Right lobe of liver (tissue), 6 donors: Measurements from ENCODE around the gene SPINK1. TPM values are rescaled to one million over a fixed set of nuclear protein-coding genes. Genes with fewer than 3 reads are reported as not detected.

Experiments used
- ATAC-seq, 4 donors: fragments of 200-7000 bp; cut with Tn5 transposase; one replicate each; pipeline ENCODE4 v1.9.1; 2020; ENCODE audit warnings: mild to moderate bottlenecking in 4 of 4, moderate library complexity in 4 of 4
- DNase-seq, 3 donors: peaks; one replicate each; pipeline ENCODE4 v3.0.0-alpha.2; 2020
- H3K27ac ChIP-seq, 3 donors: fragments of 200-600 bp; one replicate each; pipeline ENCODE4 v1.8.0; 2022
- H3K27me3 ChIP-seq, 2 donors: fragments of 200-600 bp; one replicate each; pipeline ENCODE4 v1.8.0; 2022
- H3K36me3 ChIP-seq, 4 donors: fragments of 200-600 bp; sonication (generic) in 1 of 4; one replicate each; pipeline versions ENCODE4 v1.5.1 to v1.8.0; 2017 to 2022; ENCODE audit warnings: control low read depth in 1 of 4
- H3K4me1 ChIP-seq, 4 donors: fragments of 200-600 bp; sonication (generic) in 1 of 4; one replicate each; pipeline versions ENCODE4 v1.5.1 to v1.8.0; 2017 to 2022; ENCODE audit warnings: control low read depth in 1 of 4
- H3K4me3 ChIP-seq, 3 donors: fragments of 200-600 bp; one replicate each; pipeline ENCODE4 v1.8.0; 2022
- H3K9me3 ChIP-seq, 4 donors: fragments of 200-600 bp; sonication (generic) in 1 of 4; one replicate each; pipeline versions ENCODE4 v1.5.1 to v1.8.0; 2017 to 2022; ENCODE audit warnings: control low read depth in 1 of 4
- CTCF ChIP-seq, 4 donors: fragments of 200-600 bp in 3 of 4; fragments of 450-650 bp in 1 of 4; IDR thresholded peaks; one replicate each; pipeline versions ENCODE4 v1.5.1 to v1.8.0; 2016 to 2022; ENCODE audit warnings: antibody characterized with exemption in 4 of 4, mild to moderate bottlenecking in 2 of 4
- POLR2A ChIP-seq: fragments of 450-650 bp; IDR thresholded peaks from one replicate; pipeline ENCODE4 v1.6.1; 2017; ENCODE audit warnings: antibody characterized with exemption, mild to moderate bottlenecking
- WGBS: methylation state at CpG from one replicate; pipeline ENCODE4 v1.1.6; 2018; ENCODE audit warnings: low coverage, low lambda C conversion rate; ENCODE audit not compliant: insufficient coverage; ENCODE audit errors: missing lambda C conversion rate; 5-methylcytosine and 5-hydroxymethylcytosine counted together
- intact Hi-C, 2 donors: fragments of 100-400 bp; cut with DNase I; formaldehyde crosslinking; loops; one replicate each; pipeline versions ENCODE4 v1.11.2 to v1.14.1; 2022
- total RNA-seq, 6 experiments: library from RNA; depleted of rRNA in 2 of 6; stranded (reverse); fragments of >200 nt in 2 of 6; fragmentation: NEBNext Ultra II Directional in 3 of 6; extraction: Animal tissue kit (Norgen Biotek cat#: 25700) in 3 of 6; gene quantifications; one replicate each; pipeline versions ENCODE4 v1.1.0 to v1.2.4, GENCODE V29; 2016 to 2023
- donor health status: DM: no; HTN: yes; CAD: no.
- donor health status: DM: no; HTN: no; CAD: no.
- donor health status: DM: no; HTN: no; CAD: no.
- donor health status: DM: no; HTN: yes; CAD: no.
- donor health status: DM: no; HTN: yes; CAD: no.

SPINK1 gene
- total RNA-seq, 6 experiments from 2014 or later = 11.9 to 823 (median 161) TPM

- H3K4me3 ChIP-seq = no peak overlapping the region
- H3K4me1 ChIP-seq = no peaks in the 10 kb centered on the region
- no peaks in the 10 kb centered on the region for H3K27me3 ChIP-seq
- H3K27ac ChIP-seq = no peak overlapping the region
- intact Hi-C loops = no loop called here
- H3K36me3 ChIP-seq = no peaks in the 10 kb centered on the region
- no peak for DNase-seq
- TF ChIP-seq POLR2A = no peak
- TF ChIP-seq CTCF (IDR thresholded peaks at IDR 0.05) = no peak
- ATAC-seq = no peak
- H3K9me3 ChIP-seq = no peaks in the 10 kb centered on the region
- 79% methylated on average over 2 of the region's 3 CpGs for WGBS
Measured at GRCh38 chr5:147851578-147851977, 20.1 kb upstream of the SPINK1 start.

- 83% methylated on average over 2 of the region's 2 CpGs for WGBS
- Histone ChIP-seq H3K36me3 (no peaks in the 10 kb centered on the region), H3K27me3 (no peaks in the 10 kb centered on the region), H3K4me3 (no peak overlapping the region), H3K4me1 (no peaks in the 10 kb centered on the region), H3K9me3 (no peaks in the 10 kb centered on the region), H3K27ac (no peak overlapping the region)
- ATAC-seq (no peak), DNase-seq (no peak)
- TF ChIP-seq POLR2A = no peak
- no peak for TF ChIP-seq CTCF (IDR thresholded peaks at IDR 0.05)
- intact Hi-C loops = no loop called here
Measured at GRCh38 chr5:147849226-147849625, 17.8 kb upstream of the SPINK1 start.

GRCh38 chr5:147845618-147846017 lies 14.1 kb upstream of the SPINK1 start:
- H3K4me1 ChIP-seq = no peaks in the 10 kb centered on the region
- no peak for TF ChIP-seq POLR2A
- no peak for TF ChIP-seq CTCF (IDR thresholded peaks at IDR 0.05)
- no peak for ATAC-seq
- H3K27ac ChIP-seq = no peak overlapping the region
- 100% methylated on average over 3 of the region's 4 CpGs for WGBS
- H3K9me3 ChIP-seq = no peaks in the 10 kb centered on the region
- no peak for DNase-seq
- intact Hi-C loops = no loop called here
- H3K27me3 ChIP-seq = no peaks in the 10 kb centered on the region
- no peak overlapping the region for H3K4me3 ChIP-seq
- no peaks in the 10 kb centered on the region for H3K36me3 ChIP-seq

GRCh38 chr5:147844846-147845245 lies 13.4 kb upstream of the SPINK1 start:
- TF ChIP-seq POLR2A (no peak), CTCF (IDR thresholded peaks at IDR 0.05) (no peak)
- no peaks in the 10 kb centered on the region for H3K27me3 ChIP-seq
- intact Hi-C loops = no loop called here
- no peak for DNase-seq
- ATAC-seq = no peak
- H3K9me3 ChIP-seq = no peaks in the 10 kb centered on the region
- no peak overlapping the region for H3K27ac ChIP-seq
- 76% methylated on average over 3 of the region's 3 CpGs for WGBS
- H3K4me1 ChIP-seq = no peaks in the 10 kb centered on the region
- no peaks in the 10 kb centered on the region for H3K36me3 ChIP-seq
- no peak overlapping the region for H3K4me3 ChIP-seq

- Histone ChIP-seq H3K27me3 (no peaks in the 10 kb centered on the region), H3K4me1 (peaks cover 0 to under 1% (median 0%) of the 10 kb centered on the region in 4 donors), H3K4me3 (no peak overlapping the region), H3K9me3 (no peaks in the 10 kb centered on the region), H3K27ac (no peak overlapping the region), H3K36me3 (no peaks in the 10 kb centered on the region)
- WGBS = 50% methylated on average over 2 of the region's 2 CpGs
- DNase-seq (no peak), ATAC-seq (no peak)
- TF ChIP-seq POLR2A = no peak
- TF ChIP-seq CTCF (IDR thresholded peaks at IDR 0.05) = no peak
- intact Hi-C loops = no loop called here
Measured at GRCh38 chr5:147842869-147843268, 11.4 kb upstream of the SPINK1 start.
